Measurements from ENCODE around the gene STMN1.

Gene STMN1

DNA sequence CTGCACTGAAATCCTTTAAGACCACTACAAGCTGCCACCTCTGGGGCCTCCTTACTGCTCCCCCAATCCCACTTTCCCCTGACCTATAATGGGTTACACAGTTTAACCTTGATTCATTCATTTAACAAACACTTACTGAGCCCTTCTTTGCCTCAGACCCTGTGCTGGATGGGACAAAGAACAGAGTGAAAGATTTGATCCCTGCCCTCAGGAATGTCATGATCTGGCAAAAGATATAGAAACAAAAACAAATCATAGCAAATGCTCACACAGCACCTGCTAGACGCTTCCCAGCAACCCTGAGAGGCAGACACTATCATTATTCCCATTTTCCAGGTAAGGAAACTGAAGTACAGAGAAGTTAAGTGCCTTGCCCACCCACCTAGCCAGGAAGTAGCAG lies 39.9 kb downstream of the STMN1 start:
- H2AFZ ChIP-seq (ENCODE audit: low read depth): no peak overlapping the region
- no peaks in the 10 kb centered on the region for H4K20me1 ChIP-seq (ENCODE audit: insufficient read depth)
- no peak overlapping the region for H3K9ac ChIP-seq
- H3K4me1 ChIP-seq (ENCODE audit: low read depth, poor library complexity, severe bottlenecking): no peaks in the 10 kb centered on the region
- no peak overlapping the region for H3K4me2 ChIP-seq
- H3K4me3 ChIP-seq (IDR thresholded peaks at IDR 0.05; ENCODE audit: insufficient read depth, low read depth, low read length): no peak overlapping the region
- no peak overlapping the region for H3K27ac ChIP-seq
- H3K79me2 ChIP-seq (ENCODE audit: insufficient read depth, low read depth): no peaks in the 10 kb centered on the region
- TF ChIP-seq, protein P1, sequence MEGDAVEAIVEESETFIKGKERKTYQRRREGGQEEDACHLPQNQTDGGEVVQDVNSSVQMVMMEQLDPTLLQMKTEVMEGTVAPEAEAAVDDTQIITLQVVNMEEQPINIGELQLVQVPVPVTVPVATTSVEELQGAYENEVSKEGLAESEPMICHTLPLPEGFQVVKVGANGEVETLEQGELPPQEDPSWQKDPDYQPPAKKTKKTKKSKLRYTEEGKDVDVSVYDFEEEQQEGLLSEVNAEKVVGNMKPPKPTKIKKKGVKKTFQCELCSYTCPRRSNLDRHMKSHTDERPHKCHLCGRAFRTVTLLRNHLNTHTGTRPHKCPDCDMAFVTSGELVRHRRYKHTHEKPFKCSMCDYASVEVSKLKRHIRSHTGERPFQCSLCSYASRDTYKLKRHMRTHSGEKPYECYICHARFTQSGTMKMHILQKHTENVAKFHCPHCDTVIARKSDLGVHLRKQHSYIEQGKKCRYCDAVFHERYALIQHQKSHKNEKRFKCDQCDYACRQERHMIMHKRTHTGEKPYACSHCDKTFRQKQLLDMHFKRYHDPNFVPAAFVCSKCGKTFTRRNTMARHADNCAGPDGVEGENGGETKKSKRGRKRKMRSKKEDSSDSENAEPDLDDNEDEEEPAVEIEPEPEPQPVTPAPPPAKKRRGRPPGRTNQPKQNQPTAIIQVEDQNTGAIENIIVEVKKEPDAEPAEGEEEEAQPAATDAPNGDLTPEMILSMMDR (conservative IDR thresholded peaks at IDR 0.05; ENCODE audit: low read depth, low read length): no peak
- H3K36me3 ChIP-seq (ENCODE audit: insufficient read depth): no peaks in the 10 kb centered on the region
- H3K27me3 ChIP-seq (ENCODE audit: insufficient read depth, low read depth): no peaks in the 10 kb centered on the region

DNA sequence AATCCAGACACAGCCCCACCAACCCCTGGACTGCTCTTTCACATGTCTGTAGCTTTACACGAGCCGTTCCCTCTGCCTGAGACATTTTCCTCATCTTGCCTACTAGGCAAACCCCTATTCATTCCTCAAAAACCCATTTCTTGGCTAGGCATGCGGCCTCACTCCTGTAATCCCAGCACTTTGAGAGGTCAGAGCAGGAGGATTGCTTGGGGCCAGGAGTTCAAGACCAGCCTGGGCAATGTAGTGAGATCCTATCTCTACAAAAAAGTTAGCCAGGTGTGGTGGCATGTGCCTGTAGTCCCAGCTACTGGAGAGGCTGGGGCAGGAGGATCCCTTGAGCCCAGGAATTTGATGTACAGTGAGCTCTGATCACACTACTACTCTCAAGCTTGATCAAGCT lies 41.8 kb downstream of the STMN1 start:
- Histone ChIP-seq H3K4me2 (no peak overlapping the region), H3K79me2 (ENCODE audit: insufficient read depth, low read depth) (no peaks in the 10 kb centered on the region), H3K4me3 (IDR thresholded peaks at IDR 0.05; ENCODE audit: insufficient read depth, low read depth, low read length) (no peak overlapping the region), H3K4me1 (ENCODE audit: low read depth, poor library complexity, severe bottlenecking) (no peaks in the 10 kb centered on the region), H4K20me1 (ENCODE audit: insufficient read depth) (no peaks in the 10 kb centered on the region), H3K36me3 (ENCODE audit: insufficient read depth) (no peaks in the 10 kb centered on the region), H2AFZ (ENCODE audit: low read depth) (no peak overlapping the region), H3K9ac (no peak overlapping the region), H3K27ac (no peak overlapping the region), H3K27me3 (ENCODE audit: insufficient read depth, low read depth) (no peaks in the 10 kb centered on the region)
- TF ChIP-seq, protein P1 (conservative IDR thresholded peaks at IDR 0.05; ENCODE audit: low read depth, low read length): no peak

DNA sequence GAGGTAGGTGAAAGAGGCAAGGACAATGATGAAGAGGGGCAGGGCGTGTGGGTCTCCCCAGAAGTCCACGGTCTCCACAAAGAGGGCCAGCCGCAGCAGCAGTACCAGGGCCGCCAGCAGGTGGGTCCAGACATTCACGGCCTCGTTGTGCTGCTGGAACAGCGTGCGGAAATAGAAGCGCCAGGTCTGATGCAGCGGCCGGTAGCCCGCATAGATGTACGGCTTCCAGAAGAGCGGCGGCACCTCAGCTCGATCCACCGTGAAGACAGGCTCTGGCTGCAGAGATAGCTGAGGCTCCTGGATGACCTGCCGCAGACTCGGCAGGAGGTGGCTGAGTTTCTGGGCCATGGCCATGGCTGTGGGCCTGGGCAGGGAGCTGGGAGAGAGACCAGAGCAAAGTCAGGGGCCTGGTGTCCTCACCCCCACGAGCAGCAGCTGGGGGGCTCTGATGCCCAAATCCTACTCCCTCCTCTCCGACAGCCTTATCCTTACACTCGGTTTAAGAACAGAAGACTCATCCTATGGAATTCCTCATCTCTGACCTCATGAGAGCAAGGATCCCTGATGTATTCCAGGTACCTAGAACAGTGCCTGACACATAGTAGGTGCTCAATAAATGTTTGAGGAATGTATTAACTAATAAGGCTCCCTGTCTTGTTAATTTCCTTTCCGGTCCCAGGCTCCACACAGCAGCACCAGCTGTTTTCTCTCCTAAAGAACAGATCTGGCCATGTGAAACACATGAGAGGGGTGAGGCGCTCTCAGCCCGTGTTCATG lies 42.5 kb downstream of the STMN1 start:
- Histone ChIP-seq H3K4me1 (ENCODE audit: low read depth, poor library complexity, severe bottlenecking) (no peaks in the 10 kb centered on the region), H2AFZ (ENCODE audit: low read depth) (no peak overlapping the region), H3K27ac (no peak overlapping the region), H3K36me3 (ENCODE audit: insufficient read depth) (no peaks in the 10 kb centered on the region), H4K20me1 (ENCODE audit: insufficient read depth) (no peaks in the 10 kb centered on the region), H3K79me2 (ENCODE audit: insufficient read depth, low read depth) (peaks cover 4% of the 10 kb centered on the region; the same call in 1 of the 2 replicates), H3K27me3 (ENCODE audit: insufficient read depth, low read depth) (no peaks in the 10 kb centered on the region), H3K9ac (no peak overlapping the region), H3K4me2 (no peak overlapping the region), H3K4me3 (IDR thresholded peaks at IDR 0.05; ENCODE audit: insufficient read depth, low read depth, low read length) (no peak overlapping the region)
- TF ChIP-seq, protein P1 (conservative IDR thresholded peaks at IDR 0.05; ENCODE audit: low read depth, low read length): no peak

DNA sequence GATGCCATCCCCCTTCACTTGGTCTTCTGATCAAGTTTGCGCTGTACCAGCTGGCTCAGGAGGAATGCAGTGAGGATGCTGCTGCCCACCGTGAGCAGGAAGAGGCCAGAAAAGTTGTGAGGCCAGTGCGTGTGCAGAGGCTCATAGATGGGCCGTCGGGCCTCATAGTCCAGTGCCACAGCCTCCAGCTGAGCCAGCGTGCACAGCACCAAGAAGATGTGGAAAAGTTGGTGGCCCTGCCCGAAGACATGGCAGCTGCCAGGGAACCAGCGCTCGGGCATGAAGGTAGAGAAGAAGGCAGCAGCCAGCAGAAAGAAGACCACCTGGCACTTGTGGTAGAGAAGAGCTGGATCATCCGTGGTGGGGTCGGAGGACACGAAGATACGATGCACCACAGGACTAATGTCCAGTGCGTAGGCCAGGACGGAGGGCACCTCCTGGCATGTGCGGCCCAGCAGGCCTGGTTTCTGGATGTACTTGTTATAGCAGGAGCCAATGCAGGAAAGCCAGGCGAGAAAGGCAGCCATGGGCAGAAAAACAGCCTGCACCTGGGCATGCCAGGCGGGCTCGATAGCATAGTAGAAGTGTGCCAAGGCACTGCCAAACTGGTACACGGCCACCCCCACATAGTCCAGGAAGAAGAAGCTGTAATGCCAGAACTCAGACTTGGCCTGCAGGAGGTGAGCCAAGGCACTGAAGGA lies 43.3 kb downstream of the STMN1 start:
- no peak overlapping the region for H3K4me2 ChIP-seq
- H3K79me2 ChIP-seq (ENCODE audit: insufficient read depth, low read depth): peaks cover 11% of the 10 kb centered on the region; the same call in 1 of the 2 replicates
- H3K4me3 ChIP-seq (IDR thresholded peaks at IDR 0.05; ENCODE audit: insufficient read depth, low read depth, low read length): no peak overlapping the region
- no peaks in the 10 kb centered on the region for H3K27me3 ChIP-seq (ENCODE audit: insufficient read depth, low read depth)
- no peaks in the 10 kb centered on the region for H4K20me1 ChIP-seq (ENCODE audit: insufficient read depth)
- no peak overlapping the region for H3K27ac ChIP-seq
- peaks cover 5% of the 10 kb centered on the region for H3K4me1 ChIP-seq (ENCODE audit: low read depth, poor library complexity, severe bottlenecking)
- H2AFZ ChIP-seq (ENCODE audit: low read depth): no peak overlapping the region
- TF ChIP-seq, protein P1 (conservative IDR thresholded peaks at IDR 0.05; ENCODE audit: low read depth, low read length): no peak
- H3K36me3 ChIP-seq (ENCODE audit: insufficient read depth): no peaks in the 10 kb centered on the region
- H3K9ac ChIP-seq: no peak overlapping the region

All from KMS-11 (cell line).